ENCODE measurements around the gene BRPF1. TPM values are rescaled to one million over a fixed set of nuclear protein-coding genes. Genes with fewer than 3 reads are reported as not detected.

The BRPF1 gene
- total RNA-seq, 4 donors from 2014 or later, result 19.4 to 36.6 (median 20.3) TPM

GRCh38 chr3:9795207-9795606, 63.7 kb downstream of the BRPF1 start:
- Histone ChIP-seq H3K4me3 (replicated peaks in 1 of 3) (no peak overlapping the region), H3K4me1 (peaks cover 12 to 25% of the 10 kb centered on the region in 2 donors), H3K27ac (no peak overlapping the region), H3K27me3 (no peaks in the 10 kb centered on the region), H3K9me3 (no peaks in the 10 kb centered on the region), H3K36me3 (peaks cover 22 to 26% of the 10 kb centered on the region in 2 donors)
- 95 to 97% methylated on average over 5 of the region's 5 CpGs for WGBS, 2 donors
- intact Hi-C loops (cut with DNase I), result loop anchor here (10.0 kb wide), 1 partner anchor 140 kb away; no protein-coding TSS in a partner anchor
- no peak for TF ChIP-seq CTCF (IDR thresholded peaks at IDR 0.05)
- no peak for TF ChIP-seq POLR2A (IDR thresholded peaks at IDR 0.05)
- DNase-seq, result no peak

GRCh38 chr3:9797196-9797945, 65.8 kb downstream of the BRPF1 start:
- intact Hi-C loops (cut with DNase I), result loop anchor here (10.0 kb wide), 1 partner anchor 143 kb away; no protein-coding TSS in a partner anchor
- Histone ChIP-seq H3K36me3 (peaks cover 38 to 44% of the 10 kb centered on the region in 2 donors), H3K27me3 (no peaks in the 10 kb centered on the region), H3K4me3 (replicated peaks in 1 of 3) (no peak overlapping the region), H3K27ac (no peak overlapping the region), H3K9me3 (no peaks in the 10 kb centered on the region), H3K4me1 (peaks cover 7 to 13% of the 10 kb centered on the region in 2 donors)
- TF ChIP-seq CTCF (IDR thresholded peaks at IDR 0.05) (no peak), POLR2A (IDR thresholded peaks at IDR 0.05) (no peak)
- no peak for DNase-seq
- 93 to 94% methylated on average over 12 of the region's 12 CpGs for WGBS, 2 donors

Other genes with a start within 250 kb of the BRPF1 start
- gene LHFPL4, start 177.9 kb upstream of the BRPF1 start, total RNA-seq, result under 1 TPM in 2 of 4 donors, not detected in 2; 0.11 to 0.13 TPM
- 10 to 100 TPM; 30.0 to 35.5 (median 33.5) TPM for gene MTMR14, start 82.2 kb upstream of the BRPF1 start, total RNA-seq
- not detected for gene CPNE9, start 27.9 kb upstream of the BRPF1 start, total RNA-seq
- 10 to 100 TPM; 23.7 to 46.6 (median 30.3) TPM for gene OGG1, start 18.2 kb downstream of the BRPF1 start, total RNA-seq
- gene CAMK1, start 38.2 kb downstream of the BRPF1 start, total RNA-seq, result 10 to 100 TPM; 32.1 to 44.8 (median 35.9) TPM
- gene TADA3, start 60.7 kb downstream of the BRPF1 start, total RNA-seq, result 10 to 100 TPM; 64.2 to 93.3 (median 83.3) TPM
- gene ARPC4, start 61.3 kb downstream of the BRPF1 start, total RNA-seq, result 100 to 1,000 TPM; 155 to 232 (median 187) TPM
- 10 to 100 TPM; 39.0 to 64.6 (median 56.9) TPM for gene TTLL3, start 78.5 kb downstream of the BRPF1 start, total RNA-seq
- 10 to 100 TPM; 36.2 to 49.7 (median 37.5) TPM for gene RPUSD3, start 112.3 kb downstream of the BRPF1 start, total RNA-seq
- 1 to 10 TPM; 2.2 to 9.4 (median 3.0) TPM for gene CIDEC, start 148.5 kb downstream of the BRPF1 start, total RNA-seq
- 10 to 100 TPM; 18.9 to 37.5 (median 32.7) TPM for gene JAGN1, start 158.9 kb downstream of the BRPF1 start, total RNA-seq
- gene IL17RE, start 171.1 kb downstream of the BRPF1 start, total RNA-seq, result 1 to 10 TPM; 3.7 to 8.1 (median 6.7) TPM
- gene IL17RC, start 185.4 kb downstream of the BRPF1 start, total RNA-seq, result 10 to 100 TPM; 64.2 to 70.2 (median 68.0) TPM
- 100 to 1,000 TPM in 2 of 4 donors, 10 to 100 TPM in 2; 57.3 to 192 (median 96.7) TPM for gene CRELD1, start 202.1 kb downstream of the BRPF1 start, total RNA-seq
- 1 to 10 TPM; 2.8 to 8.5 (median 6.6) TPM for gene PRRT3, start 220.7 kb downstream of the BRPF1 start, total RNA-seq